HG03354 (cell line): ENCODE results near the gene CYP26A1.
"Not testable (repeated sequence)": the region's sequence is repeated elsewhere in the genome, so short reads cannot be mapped to it uniquely, and the experiment has no call there.

ENCODE experiments used
- ATAC-seq: cut with Tn5 transposase; IDR thresholded peaks from one replicate; pipeline ENCODE4 v1.9.1; 2021; ENCODE audit warnings: mild to moderate bottlenecking; ENCODE audit not compliant: unreplicated experiment, poor library complexity, severe bottlenecking

The CYP26A1 gene

DNA sequence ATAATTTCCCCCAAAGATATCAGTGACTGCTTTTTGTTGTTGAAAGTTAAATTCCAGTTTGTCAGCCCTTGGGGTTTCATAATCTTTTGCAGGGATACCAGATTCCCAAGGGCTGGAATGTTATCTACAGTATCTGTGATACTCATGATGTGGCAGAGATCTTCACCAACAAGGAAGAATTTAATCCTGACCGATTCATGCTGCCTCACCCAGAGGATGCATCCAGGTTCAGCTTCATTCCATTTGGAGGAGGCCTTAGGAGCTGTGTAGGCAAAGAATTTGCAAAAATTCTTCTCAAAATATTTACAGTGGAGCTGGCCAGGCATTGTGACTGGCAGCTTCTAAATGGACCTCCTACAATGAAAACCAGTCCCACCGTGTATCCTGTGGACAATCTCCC, 3.2 kb downstream of the CYP26A1 start:
- ATAC-seq: no peak

DNA sequence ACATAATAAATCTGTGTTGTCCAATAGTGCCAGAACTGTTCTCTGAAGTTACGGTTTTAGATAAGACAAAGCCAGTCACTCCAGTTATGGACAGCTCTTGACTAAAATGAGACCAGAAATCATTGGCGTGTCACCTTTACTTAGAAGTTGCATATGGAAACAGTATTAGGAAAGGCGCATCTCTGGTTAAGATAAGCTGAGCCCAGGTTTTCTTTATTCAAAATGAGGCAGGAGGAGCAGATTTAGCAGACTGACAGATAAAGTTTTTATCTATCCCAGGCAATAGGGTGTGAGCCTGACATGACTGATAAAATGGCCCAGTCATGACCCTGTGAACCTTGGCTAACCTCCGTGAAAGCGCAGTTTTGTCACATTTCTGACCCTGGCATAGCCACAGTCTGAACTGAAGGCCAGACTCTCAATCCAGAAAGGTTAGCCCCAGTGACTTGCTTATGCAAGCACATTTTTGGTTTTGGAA, 4.2 kb downstream of the CYP26A1 start:
- no peak for ATAC-seq

DNA sequence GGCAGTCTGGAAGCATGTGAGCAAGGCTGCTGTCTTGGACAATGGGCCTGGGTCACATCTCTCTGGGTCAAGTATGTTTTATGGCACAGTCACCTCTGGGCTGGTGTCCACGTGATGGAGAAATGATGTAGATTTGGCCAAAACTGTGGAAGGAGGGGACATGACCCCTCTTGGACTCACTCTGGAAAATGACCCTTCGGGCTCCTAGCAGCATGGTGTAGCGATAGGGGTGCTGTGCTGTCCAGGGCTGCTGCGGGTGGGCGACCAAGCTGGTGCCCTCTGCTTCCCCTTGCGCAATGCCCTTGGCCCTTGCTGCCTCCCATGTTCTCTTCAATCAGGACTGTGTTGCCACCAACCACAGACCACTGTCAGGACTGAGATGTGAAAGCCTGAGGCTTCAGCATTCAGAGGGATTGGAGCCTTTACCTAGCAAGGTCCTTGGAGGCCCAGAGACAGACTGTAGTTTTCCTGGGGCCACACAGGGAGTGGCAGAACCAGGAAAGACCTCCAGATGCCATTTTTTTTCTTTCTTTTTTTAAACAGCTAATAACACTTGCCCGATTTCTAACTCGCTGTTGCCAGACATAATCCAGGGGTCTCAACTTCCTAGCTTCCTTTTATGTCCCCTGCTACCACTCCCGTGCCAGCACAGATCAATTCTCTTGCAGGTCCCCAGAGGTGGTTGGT, 6.1 kb downstream of the CYP26A1 start:
- ATAC-seq: no peak

DNA sequence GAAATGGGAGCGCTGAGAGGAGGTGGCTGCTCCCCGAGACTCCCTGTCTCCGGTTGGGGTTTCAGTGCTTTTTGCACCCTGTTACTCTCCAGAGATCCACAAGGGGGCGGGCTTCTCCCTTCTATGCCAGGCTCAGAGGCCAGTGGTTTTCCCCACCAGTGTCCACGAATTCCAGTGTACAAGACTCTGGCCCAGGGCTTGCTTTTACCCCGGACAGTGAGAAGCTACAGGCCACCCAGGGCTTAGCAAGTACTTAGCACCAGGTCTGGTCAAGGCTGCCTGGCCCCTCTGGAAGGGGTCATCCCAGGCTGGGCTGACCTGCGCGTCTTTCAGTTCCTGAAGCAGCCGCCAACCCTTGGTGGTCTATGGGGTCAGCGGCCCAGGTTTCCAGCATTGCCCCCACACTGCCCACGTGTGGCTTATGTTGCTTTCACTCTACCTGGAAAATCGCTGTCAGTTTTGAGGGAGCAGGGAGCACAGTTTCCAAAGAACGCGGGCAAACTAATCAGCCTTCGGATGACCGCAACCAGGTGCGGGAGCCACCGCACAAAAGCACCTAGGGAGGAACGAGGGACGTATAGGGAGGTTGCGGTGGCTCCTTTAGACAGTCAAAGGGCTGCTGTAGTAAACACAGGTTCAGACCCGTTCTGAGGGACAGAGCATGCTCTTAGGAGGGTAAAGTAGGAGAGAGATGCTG, 6.8 kb downstream of the CYP26A1 start:
- no peak for ATAC-seq

DNA sequence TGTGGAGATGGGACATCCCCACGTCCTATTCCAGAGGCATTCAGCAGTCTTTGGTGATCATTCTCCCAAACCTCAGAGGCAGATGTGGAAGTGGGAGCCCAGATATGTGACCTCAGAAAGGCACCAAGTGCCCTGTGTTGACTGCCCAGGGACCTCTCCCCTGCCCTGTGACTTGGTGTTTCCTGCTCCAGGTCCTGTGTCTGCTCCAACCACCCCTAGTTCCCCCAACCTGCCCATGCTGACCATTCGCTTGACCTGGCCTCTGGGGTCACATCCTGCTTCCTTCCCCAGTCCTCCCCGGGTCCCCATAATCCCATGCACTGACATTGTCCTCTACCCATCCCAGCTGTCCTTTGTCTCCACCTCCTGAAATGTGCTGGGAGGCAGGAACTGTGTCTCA, 7.6 kb downstream of the CYP26A1 start:
- no peak for ATAC-seq

DNA sequence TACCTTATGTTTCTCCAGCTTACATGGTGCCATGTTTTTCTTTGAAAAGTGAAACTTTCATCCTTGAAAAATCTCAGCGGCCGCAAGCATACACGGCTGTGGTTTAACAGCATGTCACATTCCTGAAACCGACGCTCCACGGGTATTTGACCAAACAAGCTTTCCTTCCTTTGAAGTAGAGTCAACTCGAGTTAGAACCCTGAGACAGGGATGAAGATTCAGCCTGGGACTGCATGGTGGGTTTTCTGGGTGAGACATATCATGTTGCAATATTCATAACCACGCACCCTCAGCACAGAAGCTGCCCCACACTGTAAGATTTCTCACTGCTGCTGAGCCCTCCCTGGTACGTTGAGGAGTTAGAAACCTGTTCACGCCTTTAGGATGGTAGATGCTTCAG, 8.1 kb downstream of the CYP26A1 start:
- ATAC-seq: no peak

DNA sequence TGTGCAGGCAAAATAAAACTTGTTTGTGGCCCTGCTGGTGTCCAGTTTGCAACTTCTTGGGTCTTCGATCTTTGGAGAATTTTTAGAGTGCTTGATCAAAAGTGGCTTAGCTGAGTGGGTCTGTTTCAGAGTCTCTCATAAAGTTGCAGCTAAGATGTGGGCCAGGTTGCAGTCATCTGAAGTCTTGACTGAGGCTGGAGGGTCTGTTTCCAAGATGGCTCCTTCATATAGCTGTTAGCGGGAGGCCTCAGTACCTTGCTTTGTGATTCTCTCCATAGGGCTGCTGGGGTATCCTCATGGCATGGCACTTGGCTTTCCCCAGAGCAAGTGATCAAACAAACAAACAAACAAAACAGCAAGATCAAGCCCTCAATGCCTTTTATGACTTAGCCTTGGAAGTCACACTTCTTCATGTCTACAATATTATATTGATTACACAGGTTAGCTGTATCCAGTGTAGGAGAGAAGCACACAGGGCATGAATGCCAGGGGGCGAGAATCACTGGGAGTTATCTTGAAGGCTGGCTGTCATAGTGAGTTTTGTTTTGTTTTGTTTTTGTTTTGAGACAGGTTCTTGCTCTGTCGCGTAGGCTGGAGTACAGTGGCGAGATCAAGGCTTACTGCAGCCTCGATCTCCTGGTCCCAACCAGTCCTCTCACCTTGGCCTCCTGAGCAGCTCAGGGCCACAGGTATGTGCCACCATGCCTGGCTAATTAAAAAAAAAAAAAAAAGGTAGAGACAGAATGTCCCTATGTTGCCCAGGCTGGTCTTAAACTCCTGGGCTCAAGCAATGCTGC, 10.2 kb downstream of the CYP26A1 start:
- no peak for ATAC-seq

DNA sequence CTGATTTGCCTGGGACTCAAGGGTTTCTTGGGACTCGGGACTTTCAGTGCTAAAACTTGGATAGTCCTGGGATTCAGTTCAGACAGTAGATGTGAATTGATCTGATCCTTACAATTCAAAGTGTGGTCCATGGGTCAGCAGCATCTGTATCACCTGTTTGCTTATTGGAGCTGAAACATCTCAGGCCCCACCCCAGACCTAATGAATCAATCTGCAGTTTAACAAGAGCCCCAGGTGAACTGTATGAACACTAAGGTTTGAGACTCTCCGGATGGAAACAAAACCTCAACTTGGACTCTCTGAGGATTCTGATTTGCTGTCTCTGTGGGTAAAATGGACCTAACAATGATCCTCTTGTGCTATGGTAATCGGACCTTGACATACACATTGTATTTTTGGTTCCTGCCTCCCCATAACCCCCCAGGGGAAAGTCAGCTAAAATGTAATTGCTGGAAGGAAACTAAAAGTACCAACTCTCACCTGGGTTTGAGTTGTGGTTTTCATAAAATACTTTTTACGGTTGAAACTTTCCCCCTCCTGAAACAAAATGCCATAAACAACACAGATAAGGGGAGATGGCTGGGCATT, 11.7 kb downstream of the CYP26A1 start:
- no peak for ATAC-seq

DNA sequence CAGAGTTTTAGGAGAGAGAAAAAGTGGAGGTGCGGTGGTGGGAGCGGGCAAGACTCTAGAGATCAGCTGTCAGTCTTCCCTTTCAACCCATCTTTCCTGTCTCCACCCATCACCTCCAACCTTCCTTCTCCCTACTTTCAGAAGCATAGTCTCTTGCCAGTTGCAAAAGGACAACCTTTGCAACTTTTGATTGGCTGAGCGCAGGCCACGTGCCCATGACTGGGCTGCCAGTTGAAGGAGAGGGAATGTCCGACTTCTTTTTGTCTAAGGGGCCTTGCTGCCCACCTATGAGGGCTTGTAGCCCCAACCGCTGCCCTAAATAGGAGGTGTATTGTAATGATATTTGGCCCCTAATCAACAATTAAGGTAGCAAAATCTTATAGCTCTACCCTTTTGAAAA, 12.6 kb downstream of the CYP26A1 start:
- no peak for ATAC-seq

DNA sequence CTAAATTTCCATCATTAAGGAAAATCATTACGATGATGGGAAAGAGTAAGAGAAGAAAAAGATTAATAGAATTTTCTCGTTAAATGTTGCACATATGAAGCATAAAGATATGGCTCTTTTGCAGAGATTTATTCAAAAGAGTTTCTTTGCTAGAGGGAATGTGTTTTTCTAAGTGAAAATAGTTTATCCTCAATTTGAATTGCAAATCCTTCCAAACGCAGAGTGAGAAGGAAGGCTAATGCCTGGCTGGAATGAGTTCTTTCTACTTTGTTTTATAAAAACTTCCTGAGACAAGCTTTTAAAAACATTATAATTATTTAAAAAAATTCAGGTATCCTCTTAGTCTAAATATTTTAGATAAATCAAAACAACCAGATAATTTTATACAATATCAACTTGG, 14.2 kb downstream of the CYP26A1 start:
- ATAC-seq: no peak

DNA sequence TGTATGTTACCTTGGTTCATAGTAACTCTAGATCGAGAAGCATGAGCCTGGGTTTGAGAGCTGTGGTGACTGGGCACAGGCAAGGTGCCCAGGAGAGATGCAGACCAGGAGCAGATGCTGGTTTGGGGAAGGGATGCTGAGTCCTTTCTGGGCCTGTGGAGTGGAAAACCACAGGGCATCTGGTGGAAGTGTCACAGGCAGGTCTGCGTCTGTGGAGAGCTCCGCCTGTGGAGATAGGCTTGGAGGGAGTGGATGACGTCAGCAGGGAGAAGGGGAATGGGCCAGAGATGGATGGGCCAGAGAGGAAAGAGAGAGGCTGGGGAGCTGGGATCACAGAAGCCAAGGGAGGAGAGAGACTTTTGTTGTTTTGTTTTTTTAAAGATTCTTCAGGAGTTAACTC, 14.8 kb downstream of the CYP26A1 start:
- ATAC-seq: no peak

DNA sequence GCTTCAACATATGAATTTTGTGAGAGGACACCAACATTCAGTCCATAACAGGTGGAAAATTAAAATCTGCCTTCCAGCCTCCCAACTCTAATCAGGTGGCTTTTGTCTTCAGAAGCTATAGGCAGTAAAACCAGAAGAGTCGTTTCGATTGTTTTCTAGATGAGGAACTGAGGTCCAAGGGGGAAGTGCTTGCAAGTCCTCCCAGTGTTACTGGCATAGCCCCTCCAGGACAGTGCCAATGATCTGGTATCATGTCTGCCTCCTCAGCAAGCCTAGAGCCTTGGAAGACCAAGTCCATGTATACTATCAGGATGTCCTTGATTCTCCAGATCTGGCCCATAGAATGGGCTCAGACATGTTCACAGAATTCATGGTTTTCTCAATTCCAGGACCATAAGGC, 16.9 kb downstream of the CYP26A1 start:
- ATAC-seq: no peak

DNA sequence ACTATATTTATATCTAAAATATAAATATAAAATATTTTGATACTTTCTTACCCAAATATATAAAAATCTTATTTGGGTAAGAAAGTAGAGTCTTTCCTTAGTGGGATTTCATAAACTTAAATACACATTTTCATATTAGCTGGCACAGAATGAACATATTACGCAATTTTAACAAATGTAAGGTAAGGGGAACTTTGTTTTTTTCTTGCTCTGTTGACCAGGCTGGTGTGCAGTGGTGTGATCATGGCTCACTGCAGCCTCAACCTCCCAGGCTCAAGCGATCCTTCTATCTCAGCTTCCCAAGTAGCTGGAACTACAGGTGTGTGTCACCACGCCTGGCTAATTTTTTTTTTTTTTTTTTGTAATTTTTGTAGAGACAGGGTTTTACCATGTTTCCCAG, 18.3 kb downstream of the CYP26A1 start:
- ATAC-seq: no peak

DNA sequence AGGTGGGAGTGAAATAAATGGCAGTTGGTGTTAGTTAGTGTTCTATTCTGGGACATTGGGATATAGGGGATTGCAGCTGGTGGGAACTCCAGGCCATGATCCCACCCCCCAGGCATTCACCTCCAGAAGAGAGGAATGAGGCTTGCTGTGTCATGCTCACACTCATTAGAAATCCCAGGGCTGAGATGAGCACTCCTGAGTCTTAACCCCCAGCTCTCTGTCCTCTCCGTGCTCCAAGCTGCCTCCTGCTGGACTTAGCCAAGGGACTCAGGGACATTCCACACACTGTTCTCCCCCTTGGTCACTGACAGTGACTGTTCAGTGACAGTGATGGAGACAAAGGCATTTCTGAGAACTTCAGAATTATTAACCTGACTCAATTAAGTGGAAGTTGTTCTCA, 21.5 kb downstream of the CYP26A1 start:
- no peak for ATAC-seq

DNA sequence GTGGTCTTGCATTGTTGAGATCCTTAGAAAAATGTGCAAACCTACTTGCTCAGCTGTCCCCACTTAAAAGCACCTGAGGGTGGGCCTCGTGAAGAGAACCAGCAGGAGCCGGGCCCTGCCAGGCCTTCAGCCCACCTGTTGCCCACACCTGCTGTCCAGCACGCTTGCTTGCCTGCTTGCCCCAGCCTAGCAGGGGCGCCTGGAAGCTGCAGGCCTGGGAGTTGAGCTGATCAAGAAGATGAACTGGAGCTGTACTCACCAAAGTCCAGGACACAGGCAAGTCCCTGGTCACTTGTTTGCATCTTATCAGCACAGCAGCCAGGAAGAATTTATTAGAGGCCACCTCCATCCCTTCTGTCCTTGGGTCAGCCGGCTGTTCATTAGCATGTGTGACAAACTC, 23.2 kb downstream of the CYP26A1 start:
- no peak for ATAC-seq

DNA sequence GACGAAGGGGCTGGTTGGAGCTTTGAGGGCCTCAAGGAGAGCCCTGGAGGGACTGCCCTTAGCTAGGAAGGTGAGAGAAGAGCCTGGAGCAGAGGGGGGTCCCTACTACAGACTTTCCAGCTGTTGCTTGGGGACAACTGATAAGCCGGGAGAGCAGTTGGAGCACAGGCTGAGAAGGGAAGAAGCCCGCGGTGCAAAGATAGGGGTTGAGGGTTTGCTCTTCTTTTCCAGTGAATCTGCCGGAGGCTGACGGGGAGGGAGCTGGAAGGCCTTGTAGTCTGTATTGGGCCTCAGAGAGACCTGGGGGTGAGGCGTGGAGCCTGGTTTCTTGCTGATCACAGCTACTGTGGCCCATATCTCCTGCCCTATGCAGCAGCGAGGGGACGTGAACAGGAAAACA, 23.7 kb downstream of the CYP26A1 start:
- no peak for ATAC-seq

DNA sequence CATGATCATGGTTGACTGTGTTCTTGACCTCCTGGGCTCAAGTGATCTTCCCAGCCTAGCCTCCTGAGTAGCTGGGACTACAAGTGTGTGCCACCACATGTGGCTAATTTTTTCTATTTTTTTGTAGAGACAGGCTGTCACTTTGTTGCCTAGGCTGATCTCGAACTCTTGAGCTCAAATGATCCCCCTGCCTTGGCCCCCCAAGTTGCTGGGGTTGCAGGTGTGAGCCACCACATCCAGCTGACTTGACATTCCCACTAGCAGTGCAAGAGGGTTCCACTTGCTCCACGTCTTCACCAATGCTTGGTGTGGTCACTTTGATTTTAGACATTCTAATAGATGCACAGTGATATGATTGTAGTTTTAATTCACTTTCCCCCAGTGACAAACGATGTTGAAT, 25.1 kb downstream of the CYP26A1 start:
- no peak for ATAC-seq

DNA sequence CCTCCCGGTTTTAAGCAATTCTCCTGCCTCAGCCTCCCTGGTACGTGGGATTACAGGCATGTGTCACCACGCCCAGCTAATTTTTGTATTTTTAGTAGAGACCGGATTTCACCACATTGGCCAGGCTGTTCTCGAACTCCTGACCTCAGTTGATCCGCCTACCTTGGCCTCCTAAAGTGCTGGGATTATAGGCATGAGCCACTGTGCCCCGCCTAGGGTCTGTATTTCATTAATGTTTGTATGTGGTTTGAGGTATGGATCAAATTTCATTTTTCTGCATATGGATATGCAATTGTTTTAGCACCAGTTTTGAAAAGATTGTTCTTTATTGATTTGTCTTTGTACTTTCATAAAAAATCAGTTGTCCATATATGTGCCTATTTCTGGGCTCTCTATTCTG, 26.0 kb downstream of the CYP26A1 start:
- ATAC-seq: no peak

DNA sequence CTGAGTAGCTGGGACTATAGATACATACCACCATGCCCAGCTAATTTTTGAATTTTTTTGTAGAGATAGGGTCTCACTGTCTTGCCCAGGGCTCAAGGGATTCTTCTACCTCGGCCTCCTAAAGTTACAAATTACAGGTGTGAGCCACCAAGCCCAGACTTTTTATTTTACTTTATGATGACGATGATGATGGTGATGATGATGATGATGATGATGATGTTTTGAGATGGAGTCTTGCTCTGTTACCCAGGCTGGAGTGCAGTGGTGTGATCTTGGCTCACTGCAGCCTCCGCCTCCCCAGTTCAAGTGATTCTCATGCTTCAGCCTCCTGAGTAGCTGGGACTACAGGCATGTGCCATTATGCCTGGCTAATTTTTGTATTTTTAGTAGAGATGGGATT, 27.5 kb downstream of the CYP26A1 start:
- not testable (repeated sequence) for ATAC-seq

DNA sequence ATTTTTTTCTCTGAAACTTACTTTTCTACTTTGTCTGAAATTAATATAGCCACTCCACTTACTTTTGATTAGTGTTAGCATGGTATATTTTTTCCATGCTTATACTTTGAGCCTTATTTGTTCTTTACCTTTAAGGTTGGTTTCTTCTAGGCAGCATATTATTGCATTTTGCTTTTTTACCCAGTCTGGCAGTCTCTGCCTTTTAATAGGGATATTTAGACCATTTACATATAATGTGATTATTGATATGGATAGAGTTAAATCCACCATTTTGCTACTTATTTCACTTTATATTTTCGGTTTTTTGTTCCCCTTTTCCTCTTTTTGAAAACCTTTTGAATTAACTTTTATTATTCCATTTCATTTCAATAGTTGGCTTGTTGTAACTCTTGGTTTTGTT, 30.3 kb downstream of the CYP26A1 start:
- ATAC-seq: no peak
